ENCODE data around the gene SAP25.

DNA sequence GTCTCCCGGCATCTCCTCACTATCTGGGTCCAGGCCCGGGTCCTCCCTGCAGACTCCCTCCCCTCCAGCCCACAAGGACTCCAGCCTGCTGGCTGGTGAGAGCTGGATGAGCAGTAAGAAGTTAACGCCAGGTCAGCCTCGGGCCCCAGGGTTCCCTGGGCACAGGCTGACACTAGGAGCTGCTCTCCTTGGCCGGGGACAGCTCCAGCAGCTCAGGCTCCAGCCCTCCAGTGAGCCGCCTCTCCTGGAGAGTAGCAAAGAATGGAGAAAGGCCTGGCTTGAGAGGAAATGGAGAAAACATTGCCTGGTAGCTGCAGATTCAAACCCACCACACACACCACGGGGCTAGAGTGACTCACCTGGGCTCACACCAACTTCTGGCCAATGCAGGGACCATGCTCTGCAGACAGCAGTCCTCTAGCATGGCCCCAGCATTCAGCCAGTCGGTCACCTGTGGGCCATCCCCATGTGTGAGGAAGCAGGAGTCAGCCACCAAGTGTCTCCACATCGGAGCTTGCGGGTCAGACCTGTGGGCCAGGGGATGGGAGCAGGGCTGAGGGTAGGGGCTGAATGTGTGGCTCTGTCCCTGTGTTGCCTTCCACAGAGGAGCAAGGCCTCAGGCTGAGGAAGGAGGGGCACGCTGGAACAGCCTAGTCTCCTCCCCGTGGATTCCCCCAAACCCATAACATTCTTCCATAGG is 6.5 kb downstream of the SAP25 start:
- no peak for TF ChIP-seq YY1 (IDR thresholded peaks at IDR 0.05; ENCODE audit: low read depth)
- TF ChIP-seq, protein P1, sequence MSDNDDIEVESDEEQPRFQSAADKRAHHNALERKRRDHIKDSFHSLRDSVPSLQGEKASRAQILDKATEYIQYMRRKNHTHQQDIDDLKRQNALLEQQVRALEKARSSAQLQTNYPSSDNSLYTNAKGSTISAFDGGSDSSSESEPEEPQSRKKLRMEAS (IDR thresholded peaks at IDR 0.05; ENCODE audit: low read depth) = no peak
- TF ChIP-seq TEAD4 (IDR thresholded peaks at IDR 0.05; ENCODE audit: borderline replicate concordance, insufficient read depth) = no peak
- TF ChIP-seq, protein P2, sequence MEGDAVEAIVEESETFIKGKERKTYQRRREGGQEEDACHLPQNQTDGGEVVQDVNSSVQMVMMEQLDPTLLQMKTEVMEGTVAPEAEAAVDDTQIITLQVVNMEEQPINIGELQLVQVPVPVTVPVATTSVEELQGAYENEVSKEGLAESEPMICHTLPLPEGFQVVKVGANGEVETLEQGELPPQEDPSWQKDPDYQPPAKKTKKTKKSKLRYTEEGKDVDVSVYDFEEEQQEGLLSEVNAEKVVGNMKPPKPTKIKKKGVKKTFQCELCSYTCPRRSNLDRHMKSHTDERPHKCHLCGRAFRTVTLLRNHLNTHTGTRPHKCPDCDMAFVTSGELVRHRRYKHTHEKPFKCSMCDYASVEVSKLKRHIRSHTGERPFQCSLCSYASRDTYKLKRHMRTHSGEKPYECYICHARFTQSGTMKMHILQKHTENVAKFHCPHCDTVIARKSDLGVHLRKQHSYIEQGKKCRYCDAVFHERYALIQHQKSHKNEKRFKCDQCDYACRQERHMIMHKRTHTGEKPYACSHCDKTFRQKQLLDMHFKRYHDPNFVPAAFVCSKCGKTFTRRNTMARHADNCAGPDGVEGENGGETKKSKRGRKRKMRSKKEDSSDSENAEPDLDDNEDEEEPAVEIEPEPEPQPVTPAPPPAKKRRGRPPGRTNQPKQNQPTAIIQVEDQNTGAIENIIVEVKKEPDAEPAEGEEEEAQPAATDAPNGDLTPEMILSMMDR (IDR thresholded peaks at IDR 0.05) = no peak
- no peak for TF ChIP-seq EZH2phosphoT487 (IDR thresholded peaks at IDR 0.05; ENCODE audit: borderline replicate concordance, low read depth)
- TF ChIP-seq, protein P3, sequence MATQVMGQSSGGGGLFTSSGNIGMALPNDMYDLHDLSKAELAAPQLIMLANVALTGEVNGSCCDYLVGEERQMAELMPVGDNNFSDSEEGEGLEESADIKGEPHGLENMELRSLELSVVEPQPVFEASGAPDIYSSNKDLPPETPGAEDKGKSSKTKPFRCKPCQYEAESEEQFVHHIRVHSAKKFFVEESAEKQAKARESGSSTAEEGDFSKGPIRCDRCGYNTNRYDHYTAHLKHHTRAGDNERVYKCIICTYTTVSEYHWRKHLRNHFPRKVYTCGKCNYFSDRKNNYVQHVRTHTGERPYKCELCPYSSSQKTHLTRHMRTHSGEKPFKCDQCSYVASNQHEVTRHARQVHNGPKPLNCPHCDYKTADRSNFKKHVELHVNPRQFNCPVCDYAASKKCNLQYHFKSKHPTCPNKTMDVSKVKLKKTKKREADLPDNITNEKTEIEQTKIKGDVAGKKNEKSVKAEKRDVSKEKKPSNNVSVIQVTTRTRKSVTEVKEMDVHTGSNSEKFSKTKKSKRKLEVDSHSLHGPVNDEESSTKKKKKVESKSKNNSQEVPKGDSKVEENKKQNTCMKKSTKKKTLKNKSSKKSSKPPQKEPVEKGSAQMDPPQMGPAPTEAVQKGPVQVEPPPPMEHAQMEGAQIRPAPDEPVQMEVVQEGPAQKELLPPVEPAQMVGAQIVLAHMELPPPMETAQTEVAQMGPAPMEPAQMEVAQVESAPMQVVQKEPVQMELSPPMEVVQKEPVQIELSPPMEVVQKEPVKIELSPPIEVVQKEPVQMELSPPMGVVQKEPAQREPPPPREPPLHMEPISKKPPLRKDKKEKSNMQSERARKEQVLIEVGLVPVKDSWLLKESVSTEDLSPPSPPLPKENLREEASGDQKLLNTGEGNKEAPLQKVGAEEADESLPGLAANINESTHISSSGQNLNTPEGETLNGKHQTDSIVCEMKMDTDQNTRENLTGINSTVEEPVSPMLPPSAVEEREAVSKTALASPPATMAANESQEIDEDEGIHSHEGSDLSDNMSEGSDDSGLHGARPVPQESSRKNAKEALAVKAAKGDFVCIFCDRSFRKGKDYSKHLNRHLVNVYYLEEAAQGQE (IDR thresholded peaks at IDR 0.05; ENCODE audit: low read depth, low read length) = no peak
- TF ChIP-seq, protein P4, sequence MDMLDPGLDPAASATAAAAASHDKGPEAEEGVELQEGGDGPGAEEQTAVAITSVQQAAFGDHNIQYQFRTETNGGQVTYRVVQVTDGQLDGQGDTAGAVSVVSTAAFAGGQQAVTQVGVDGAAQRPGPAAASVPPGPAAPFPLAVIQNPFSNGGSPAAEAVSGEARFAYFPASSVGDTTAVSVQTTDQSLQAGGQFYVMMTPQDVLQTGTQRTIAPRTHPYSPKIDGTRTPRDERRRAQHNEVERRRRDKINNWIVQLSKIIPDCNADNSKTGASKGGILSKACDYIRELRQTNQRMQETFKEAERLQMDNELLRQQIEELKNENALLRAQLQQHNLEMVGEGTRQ (IDR thresholded peaks at IDR 0.05; ENCODE audit: borderline replicate concordance, low read depth, low read length) = no peak
- TF ChIP-seq TAF1 (IDR thresholded peaks at IDR 0.05; ENCODE audit: borderline replicate concordance, low read depth, low read length) = no peak
- TF ChIP-seq RAD21 (IDR thresholded peaks at IDR 0.05; ENCODE audit: low read length) = no peak
- TF ChIP-seq POLR2AphosphoS5 (IDR thresholded peaks at IDR 0.05; ENCODE audit: low read depth, low read length) = no peak

All from SK-N-SH (cell line).